Mesodermal cell (in vitro differentiated cells): Measurements from ENCODE around the gene ERO1B.
"Not testable (repeated sequence)": the region's sequence is repeated elsewhere in the genome, so short reads cannot be mapped to it uniquely, and the experiment has no call there.

ENCODE experiments used
- H3K27ac ChIP-seq: 2 replicates; pipeline ENCODE4 v1.7.0; 2013; ENCODE audit warnings: mild to moderate bottlenecking, low read depth, low read length, moderate library complexity; ENCODE audit not compliant: severe bottlenecking
- H3K36me3 ChIP-seq: 2 replicates; pipeline ENCODE4 v1.7.1; 2013; ENCODE audit warnings: mild to moderate bottlenecking, low read length, moderate library complexity; ENCODE audit not compliant: control insufficient read depth, insufficient read depth
- H3K4me1 ChIP-seq: one replicate; pipeline ENCODE4 v1.7.1; 2013; ENCODE audit warnings: mild to moderate bottlenecking, low read length; ENCODE audit not compliant: insufficient read depth, control insufficient read depth, poor library complexity, severe bottlenecking
- H3K4me3 ChIP-seq: 2 replicates; pipeline ENCODE4 v1.7.0; 2013; ENCODE audit warnings: low read length, control low read depth, mild to moderate bottlenecking; ENCODE audit not compliant: insufficient read depth, poor library complexity, severe bottlenecking; ENCODE audit errors: extremely low read depth
- H3K9me3 ChIP-seq: 2 replicates; pipeline ENCODE4 v1.7.1; 2013; ENCODE audit warnings: mild to moderate bottlenecking, low read length, moderate library complexity; ENCODE audit not compliant: control insufficient read depth
- WGBS, 2 experiments: methylation state at CpG; one replicate each; pipeline ENCODE4 v1.1.5; 2013; ENCODE audit warnings: missing lambda C conversion rate in 2 of 2; ENCODE audit not compliant: insufficient coverage in 2 of 2; 5-methylcytosine and 5-hydroxymethylcytosine counted together

Gene ERO1B

DNA sequence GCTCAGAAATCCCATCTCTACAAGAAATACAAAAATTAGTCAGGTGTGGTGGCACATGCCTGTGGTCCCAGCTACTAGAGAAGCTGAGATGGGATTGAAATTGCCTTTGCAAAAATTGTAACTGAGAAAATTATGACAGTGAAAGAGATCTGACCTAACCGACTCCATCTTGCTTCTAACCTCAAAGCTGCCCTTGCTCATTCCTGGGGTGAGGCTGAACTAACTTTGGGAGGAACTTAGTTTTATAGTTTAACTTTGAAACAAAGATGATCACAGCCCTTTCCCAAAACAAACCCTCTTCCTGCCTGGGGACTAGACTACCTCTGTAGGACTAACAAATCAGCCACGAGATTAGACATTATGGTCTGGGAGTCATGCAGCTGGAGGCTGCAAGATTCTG lies 33.8 kb upstream of the ERO1B start:
- Histone ChIP-seq H3K36me3 (no peaks in the 10 kb centered on the region), H3K27ac (no peak overlapping the region), H3K4me1 (no peaks in the 10 kb centered on the region), H3K4me3 (no peak overlapping the region), H3K9me3 (no peaks in the 10 kb centered on the region)
- WGBS, 2 experiments: no CpG with 5 or more reads among the region's 2 CpGs

- WGBS, 2 experiments: 90 to 100% methylated on average over 2 to 3 of the region's 10 CpGs
- H3K4me3 ChIP-seq: no peak overlapping the region
- no peaks in the 10 kb centered on the region for H3K9me3 ChIP-seq
- H3K4me1 ChIP-seq: no peaks in the 10 kb centered on the region
- no peaks in the 10 kb centered on the region for H3K36me3 ChIP-seq
- H3K27ac ChIP-seq: no peak overlapping the region
These were observed 33.3 kb upstream of the ERO1B start for GRCh38 chr1:236315092-236315491.

GRCh38 chr1:236314050-236314449 lies 32.3 kb upstream of the ERO1B start:
- H3K4me1 ChIP-seq, H3K27ac ChIP-seq, H3K36me3 ChIP-seq, H3K9me3 ChIP-seq, H3K4me3 ChIP-seq: not testable (repeated sequence)
- WGBS, 2 experiments: 83 to 95% methylated on average over 4 of the region's 5 CpGs

- Histone ChIP-seq H3K36me3 (no peaks in the 10 kb centered on the region), H3K4me1 (no peaks in the 10 kb centered on the region), H3K27ac (no peak overlapping the region), H3K4me3 (no peak overlapping the region), H3K9me3 (no peaks in the 10 kb centered on the region)
- no CpG with 5 or more reads among the region's 2 CpGs for WGBS, 2 experiments
These were observed 31.7 kb upstream of the ERO1B start for GRCh38 chr1:236313427-236313826.

- no peaks in the 10 kb centered on the region for H3K36me3 ChIP-seq
- H3K9me3 ChIP-seq: no peaks in the 10 kb centered on the region
- no peak overlapping the region for H3K4me3 ChIP-seq
- WGBS, 2 experiments: 86 to 87% methylated on average over 2 to 3 of the region's 4 CpGs
- H3K27ac ChIP-seq: no peak overlapping the region
- no peaks in the 10 kb centered on the region for H3K4me1 ChIP-seq
These were observed 29.3 kb upstream of the ERO1B start for GRCh38 chr1:236311040-236311439.

DNA sequence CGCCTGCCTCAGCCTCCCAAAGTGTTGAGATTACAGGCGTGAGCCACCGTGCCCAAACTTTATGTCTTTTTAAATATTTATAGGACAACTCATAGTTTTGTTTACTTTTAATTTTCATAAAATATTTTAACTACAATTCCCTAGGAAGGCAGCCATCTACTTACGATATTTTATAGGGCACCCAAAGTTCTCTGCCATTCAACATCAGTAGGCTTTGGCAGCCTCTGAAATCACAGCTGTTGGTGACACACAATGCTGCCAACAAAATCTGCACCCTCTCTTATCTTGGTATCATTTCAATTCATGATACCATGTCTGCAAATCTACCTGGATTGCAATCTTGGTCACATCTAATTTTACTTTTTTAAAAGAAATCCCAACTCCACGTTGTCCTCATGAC lies 27.1 kb upstream of the ERO1B start:
- H3K9me3 ChIP-seq: no peaks in the 10 kb centered on the region
- no peak overlapping the region for H3K4me3 ChIP-seq
- no peaks in the 10 kb centered on the region for H3K36me3 ChIP-seq
- no peak overlapping the region for H3K27ac ChIP-seq
- WGBS, 2 experiments: 84 to 100% methylated on average over 2 to 3 of the region's 5 CpGs
- no peaks in the 10 kb centered on the region for H3K4me1 ChIP-seq

- no peaks in the 10 kb centered on the region for H3K9me3 ChIP-seq
- no peak overlapping the region for H3K27ac ChIP-seq
- 78% methylated on average over 2 of the region's 6 CpGs; no CpG with 5 or more reads in 1 of the 2 experiments for WGBS, 2 experiments
- H3K4me1 ChIP-seq: no peaks in the 10 kb centered on the region
- no peaks in the 10 kb centered on the region for H3K36me3 ChIP-seq
- no peak overlapping the region for H3K4me3 ChIP-seq
These were observed 25.7 kb upstream of the ERO1B start for GRCh38 chr1:236307435-236307834.

GRCh38 chr1:236304682-236305081 lies 22.9 kb upstream of the ERO1B start:
- 33 to 60% methylated on average over 1 of the region's 4 CpGs for WGBS, 2 experiments
- Histone ChIP-seq H3K36me3 (no peaks in the 10 kb centered on the region), H3K9me3 (no peaks in the 10 kb centered on the region), H3K4me3 (no peak overlapping the region), H3K4me1 (no peaks in the 10 kb centered on the region), H3K27ac (no peak overlapping the region)

DNA sequence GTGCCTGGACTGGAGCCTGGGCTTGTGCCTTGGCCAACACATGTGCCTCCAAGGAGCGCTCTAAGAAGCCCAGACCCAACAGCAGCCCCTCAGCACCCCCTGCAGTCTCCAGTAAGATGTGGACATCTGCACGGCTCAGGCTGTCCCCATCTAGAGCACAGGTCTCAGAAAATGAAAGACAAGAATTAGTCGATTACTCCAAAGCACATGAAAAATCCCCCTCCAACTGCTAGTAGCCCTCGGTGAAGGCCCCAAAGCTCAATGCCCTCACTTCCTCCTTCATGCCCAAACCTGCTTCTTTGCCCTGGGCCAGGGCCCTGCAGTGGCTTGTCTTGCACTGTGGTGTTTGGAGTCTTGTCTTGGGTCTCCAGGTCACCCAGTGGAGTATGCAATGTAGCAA lies 21.9 kb upstream of the ERO1B start:
- H3K4me1 ChIP-seq: no peaks in the 10 kb centered on the region
- H3K4me3 ChIP-seq: no peak overlapping the region
- no peak overlapping the region for H3K27ac ChIP-seq
- H3K36me3 ChIP-seq: no peaks in the 10 kb centered on the region
- no peaks in the 10 kb centered on the region for H3K9me3 ChIP-seq
- 92 to 93% methylated on average over 2 to 4 of the region's 4 CpGs for WGBS, 2 experiments

GRCh38 chr1:236302941-236303340 lies 21.2 kb upstream of the ERO1B start:
- Histone ChIP-seq H3K27ac (no peak overlapping the region), H3K4me1 (no peaks in the 10 kb centered on the region), H3K36me3 (no peaks in the 10 kb centered on the region), H3K4me3 (no peak overlapping the region), H3K9me3 (no peaks in the 10 kb centered on the region)
- WGBS, 2 experiments: 83 to 100% methylated on average over 1 of the region's 2 CpGs

- Histone ChIP-seq H3K36me3 (no peaks in the 10 kb centered on the region), H3K4me1 (no peaks in the 10 kb centered on the region), H3K4me3 (no peak overlapping the region), H3K9me3 (no peaks in the 10 kb centered on the region), H3K27ac (no peak overlapping the region)
- 43 to 57% methylated on average over 2 of the region's 2 CpGs for WGBS, 2 experiments
These were observed 20.2 kb upstream of the ERO1B start for GRCh38 chr1:236301958-236302335.
